OCI-LY3 (cell line): Measurements from ENCODE around the gene GRIK5.

Source experiments
- H2AFZ ChIP-seq: fragments of 200-600, 300-600 bp; shearing (Covaris generic); 2 replicates; pipeline ENCODE4 v1.6.0; 2014; ENCODE audit warnings: antibody characterized with exemption, low read depth, low read length
- H3K27ac ChIP-seq: fragments of 200-600, 300-600 bp; sonication (generic); 2 replicates; pipeline ENCODE4 v1.5.1; 2014; ENCODE audit warnings: mild to moderate bottlenecking, low read length, moderate library complexity, mixed read lengths
- H3K27me3 ChIP-seq: fragments of 200-600, 300-600 bp; sonication (generic); 2 replicates; pipeline ENCODE4 v1.6.1; 2014; ENCODE audit warnings: low read depth, low read length, mixed read lengths
- H3K36me3 ChIP-seq: fragments of 200-600, 300-600 bp; sonication (generic); replicated peaks from 2 replicates; pipeline ENCODE3; 2014; ENCODE audit warnings: low read depth, low read length, mixed read lengths
- H3K4me1 ChIP-seq: fragments of 300-600, 200-600 bp; sonication (generic); 2 replicates; pipeline ENCODE4 v1.6.1; 2014; ENCODE audit warnings: low read length, mixed read lengths
- H3K4me2 ChIP-seq: fragments of 200-600, 300-600 bp; sonication (generic); 2 replicates; pipeline ENCODE4 v1.6.1; 2014; ENCODE audit warnings: low read length, mixed read lengths
- H3K4me3 ChIP-seq: fragments of 300-600, 200-600 bp; sonication (generic); 2 replicates; pipeline ENCODE4 v1.5.1; 2014; ENCODE audit warnings: antibody characterized with exemption, mild to moderate bottlenecking, low read length, moderate library complexity
- H3K79me2 ChIP-seq: fragments of 300-600, 200-600 bp; shearing (Covaris generic); 2 replicates; pipeline ENCODE4 v1.6.1; 2014; ENCODE audit warnings: mild to moderate bottlenecking, low read length, mixed read lengths
- H3K9ac ChIP-seq: fragments of 300-600, 200-600 bp; shearing (Covaris generic); 2 replicates; pipeline ENCODE4 v1.6.0; 2014; ENCODE audit warnings: mild to moderate bottlenecking, low read length, moderate library complexity
- H3K9me3 ChIP-seq: fragments of 200-600, 300-600 bp; shearing (Covaris generic); 2 replicates; pipeline ENCODE4 v1.6.1; 2014; ENCODE audit warnings: low read length, mixed read lengths; ENCODE audit not compliant: insufficient read depth
- H4K20me1 ChIP-seq: fragments of 200-600, 300-600 bp; sonication (generic); 2 replicates; pipeline ENCODE4 v1.6.1; 2016; ENCODE audit warnings: low read length, mixed read lengths; ENCODE audit not compliant: insufficient read depth
- CTCF ChIP-seq: fragments of 200-600, 300-600 bp; sonication (generic); IDR thresholded peaks from 2 replicates; pipeline ENCODE4 v1.5.1; 2014; ENCODE audit warnings: antibody characterized with exemption, low read length, low read depth
- EZH2phosphoT487 ChIP-seq: fragments of 200-600 bp; shearing (Covaris generic); IDR thresholded peaks from 2 replicates; pipeline ENCODE4 v1.6.1; 2018; ENCODE audit warnings: antibody characterized with exemption, mixed run types, low read depth

The GRIK5 gene

GRCh38 chr19:42062381-42062780 is 7.6 kb downstream of the GRIK5 start:
- no peak overlapping the region for H3K4me2 ChIP-seq

GRCh38 chr19:42060117-42060516 is 9.9 kb downstream of the GRIK5 start:
- H4K20me1 ChIP-seq = no peaks in the 10 kb centered on the region
- no peak overlapping the region for H3K9ac ChIP-seq
- no peak overlapping the region for H2AFZ ChIP-seq
- no peaks in the 10 kb centered on the region for H3K4me1 ChIP-seq
- H3K9me3 ChIP-seq = no peaks in the 10 kb centered on the region
- no peaks in the 10 kb centered on the region for H3K36me3 ChIP-seq
- no peak overlapping the region for H3K4me3 ChIP-seq
- H3K27ac ChIP-seq = no peak overlapping the region
- TF ChIP-seq CTCF = no peak
- no peak for TF ChIP-seq EZH2phosphoT487
- H3K27me3 ChIP-seq = no peaks in the 10 kb centered on the region
- no peak overlapping the region for H3K4me2 ChIP-seq
- no peaks in the 10 kb centered on the region for H3K79me2 ChIP-seq

More at GRCh38 chr19:42062381-42062780, 7.6 kb downstream of the GRIK5 start:
- no peaks in the 10 kb centered on the region for H3K36me3 ChIP-seq
- TF ChIP-seq EZH2phosphoT487 (no peak), CTCF (no peak)
- peaks cover 10% of the 10 kb centered on the region for H3K27me3 ChIP-seq
- no peaks in the 10 kb centered on the region for H4K20me1 ChIP-seq
- H3K79me2 ChIP-seq = no peaks in the 10 kb centered on the region
- H2AFZ ChIP-seq = no peak overlapping the region
- H3K4me1 ChIP-seq = no peaks in the 10 kb centered on the region
- no peak overlapping the region for H3K27ac ChIP-seq
- no peaks in the 10 kb centered on the region for H3K9me3 ChIP-seq
- H3K4me3 ChIP-seq = no peak overlapping the region
- H3K9ac ChIP-seq = no peak overlapping the region

GRCh38 chr19:42059196-42059595 is 10.8 kb downstream of the GRIK5 start:
- Histone ChIP-seq H3K36me3 (no peaks in the 10 kb centered on the region), H2AFZ (no peak overlapping the region), H3K9ac (no peak overlapping the region), H3K79me2 (no peaks in the 10 kb centered on the region), H3K4me3 (no peak overlapping the region), H4K20me1 (no peaks in the 10 kb centered on the region), H3K4me2 (no peak overlapping the region), H3K4me1 (no peaks in the 10 kb centered on the region), H3K27ac (no peak overlapping the region), H3K9me3 (no peaks in the 10 kb centered on the region), H3K27me3 (0 out of 2 replicates have a peak, but pooled peaks cover 2% of the 10 kb centered on the region)
- no peak for TF ChIP-seq EZH2phosphoT487
- no peak for TF ChIP-seq CTCF

- Histone ChIP-seq H3K27ac (no peak overlapping the region), H3K36me3 (no peaks in the 10 kb centered on the region), H3K27me3 (0 out of 2 replicates have a peak, but pooled peaks cover 2% of the 10 kb centered on the region), H2AFZ (no peak overlapping the region), H3K4me2 (no peak overlapping the region), H3K4me1 (no peaks in the 10 kb centered on the region), H3K4me3 (no peak overlapping the region), H3K9ac (no peak overlapping the region), H3K79me2 (no peaks in the 10 kb centered on the region), H3K9me3 (no peaks in the 10 kb centered on the region), H4K20me1 (no peaks in the 10 kb centered on the region)
- TF ChIP-seq CTCF (no peak), EZH2phosphoT487 (no peak)
Observed at GRCh38 chr19:42057846-42058245, 12.2 kb downstream of the GRIK5 start.
